ENCODE data around the gene DENND6B.

GRCh38 chr22:50264104-50264745 lies 62.6 kb downstream of the DENND6B start:
- no peak for TF ChIP-seq ETS1 (IDR thresholded peaks at IDR 0.05)
- no peak for TF ChIP-seq NANOG (IDR thresholded peaks at IDR 0.05; ENCODE audit: borderline replicate concordance)

Data from GM23338 (cell line).